ENCODE results near the gene PLXDC2. TPM values are rescaled to one million over a fixed set of nuclear protein-coding genes. Genes with fewer than 3 reads are reported as not detected.

The PLXDC2 gene
- total RNA-seq, 1 donor from 2014 or later, result 51.3 TPM

DNA sequence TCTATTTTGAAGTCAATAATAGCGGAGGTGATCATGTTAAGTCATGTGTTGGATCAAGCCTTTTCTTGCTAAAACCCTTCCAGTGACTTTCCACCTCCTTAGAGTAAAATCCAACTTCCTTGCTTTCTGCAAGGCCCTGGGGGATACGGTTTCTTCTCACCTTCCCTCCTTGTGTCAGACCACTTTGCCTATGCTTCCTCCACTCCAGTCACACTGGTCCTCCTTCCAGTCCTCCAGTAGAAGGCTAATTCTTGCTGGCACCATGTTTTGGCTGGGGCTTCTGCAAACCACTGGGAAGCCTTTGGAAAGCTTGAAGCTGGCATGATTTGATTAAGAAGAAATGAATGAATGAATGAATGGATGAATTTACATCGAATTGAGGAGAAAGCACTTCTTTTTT is 169.5 kb downstream of the PLXDC2 start:
- H3K9me3 ChIP-seq, result no peaks in the 10 kb centered on the region
- no peak for TF ChIP-seq POLR2AphosphoS5 (IDR thresholded peaks at IDR 0.05; ENCODE audit: insufficient read depth in 1 of 2, low read depth in 1 of 2)
- no peak for TF ChIP-seq CTCF (IDR thresholded peaks at IDR 0.05)
- TF ChIP-seq POLR2A (IDR thresholded peaks at IDR 0.05), result no peak
- DNase-seq (ENCODE audit: extremely low spot score in 2 of 2), result no peak
- no peak overlapping the region for H3K27ac ChIP-seq
- H3K4me3 ChIP-seq, result no peak overlapping the region
- peaks cover 8% of the 10 kb centered on the region for H3K4me1 ChIP-seq
- intact Hi-C loops (cut with DNase I), result no loop called here
- no peaks in the 10 kb centered on the region for H3K36me3 ChIP-seq
- no peaks in the 10 kb centered on the region for H3K27me3 ChIP-seq

GRCh38 chr10:19986591-19986990 is 170.4 kb downstream of the PLXDC2 start:
- intact Hi-C loops (cut with DNase I), result no loop called here

DNA sequence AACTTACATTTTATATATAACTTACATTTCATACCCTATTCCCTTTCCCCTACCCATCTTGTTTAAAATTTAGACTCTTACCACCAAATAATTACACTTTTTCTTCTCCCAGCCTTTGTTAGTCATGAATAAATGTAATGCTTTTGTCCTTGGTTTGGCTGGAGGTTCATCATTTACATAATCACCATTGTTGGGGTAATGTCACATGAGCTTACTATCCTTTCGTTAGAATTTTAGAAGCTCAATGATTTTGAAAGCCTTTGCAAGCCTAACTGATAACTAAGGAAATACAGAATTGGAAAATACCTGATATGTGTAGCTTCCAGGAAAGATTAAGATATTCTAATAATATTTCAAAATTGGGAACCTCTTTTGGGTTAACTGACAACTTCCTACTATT is 171.7 kb downstream of the PLXDC2 start:
- Histone ChIP-seq H3K4me3 (no peak overlapping the region), H3K4me1 (peaks cover 8% of the 10 kb centered on the region), H3K9me3 (no peaks in the 10 kb centered on the region), H3K36me3 (no peaks in the 10 kb centered on the region), H3K27ac (no peak overlapping the region), H3K27me3 (no peaks in the 10 kb centered on the region)
- no peak for TF ChIP-seq POLR2AphosphoS5 (IDR thresholded peaks at IDR 0.05; ENCODE audit: insufficient read depth in 1 of 2, low read depth in 1 of 2)
- TF ChIP-seq POLR2A (IDR thresholded peaks at IDR 0.05), result no peak
- TF ChIP-seq CTCF (IDR thresholded peaks at IDR 0.05), result no peak
- intact Hi-C loops (cut with DNase I), result no loop called here
- DNase-seq (ENCODE audit: extremely low spot score in 2 of 2), result no peak

More at GRCh38 chr10:19986591-19986990, 170.4 kb downstream of the PLXDC2 start:
- Histone ChIP-seq H3K9me3 (no peaks in the 10 kb centered on the region), H3K27ac (no peak overlapping the region), H3K36me3 (no peaks in the 10 kb centered on the region), H3K4me1 (peaks cover 8% of the 10 kb centered on the region), H3K4me3 (no peak overlapping the region), H3K27me3 (no peaks in the 10 kb centered on the region)
- TF ChIP-seq CTCF (IDR thresholded peaks at IDR 0.05) (no peak), POLR2AphosphoS5 (IDR thresholded peaks at IDR 0.05; ENCODE audit: insufficient read depth in 1 of 2, low read depth in 1 of 2) (no peak), POLR2A (IDR thresholded peaks at IDR 0.05) (no peak)
- no peak for DNase-seq (ENCODE audit: extremely low spot score in 2 of 2)

DNA sequence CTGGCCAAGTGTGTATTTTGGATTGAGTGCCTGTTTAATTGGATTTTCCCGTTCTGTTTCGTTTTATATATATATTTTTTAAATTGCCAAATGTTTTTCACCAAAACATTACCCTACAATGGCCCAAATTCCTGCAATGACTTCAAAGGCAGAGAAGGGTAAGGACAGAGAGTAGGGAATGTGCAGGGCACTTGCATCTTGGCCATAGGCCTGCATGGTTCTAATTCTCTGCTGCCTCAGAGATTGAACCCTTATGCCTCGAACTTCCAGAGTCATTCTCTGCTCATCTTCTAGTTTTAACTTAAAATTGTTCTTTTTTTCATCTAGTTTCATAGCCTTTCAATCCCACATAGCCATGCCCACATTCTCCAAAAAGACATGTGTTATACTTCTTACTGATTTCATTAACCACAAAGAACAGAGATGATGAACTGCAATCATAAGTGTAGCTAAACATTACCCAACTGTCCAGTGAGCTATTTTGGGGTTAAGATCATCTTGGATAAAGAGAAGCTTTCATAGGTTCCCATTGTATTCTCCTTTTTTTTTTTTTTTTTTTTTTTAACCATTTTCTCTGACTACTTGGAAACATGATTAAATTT is 177.6 kb downstream of the PLXDC2 start:
- intact Hi-C loops (cut with DNase I), result no loop called here
- Histone ChIP-seq H3K9me3 (no peaks in the 10 kb centered on the region), H3K4me1 (peaks cover 8% of the 10 kb centered on the region), H3K36me3 (no peaks in the 10 kb centered on the region), H3K27me3 (no peaks in the 10 kb centered on the region), H3K27ac (no peak overlapping the region), H3K4me3 (no peak overlapping the region)
- TF ChIP-seq POLR2AphosphoS5 (IDR thresholded peaks at IDR 0.05; ENCODE audit: insufficient read depth in 1 of 2, low read depth in 1 of 2), result no peak
- no peak for TF ChIP-seq CTCF (IDR thresholded peaks at IDR 0.05)
- TF ChIP-seq POLR2A (IDR thresholded peaks at IDR 0.05), result no peak
- no peak for DNase-seq (ENCODE audit: extremely low spot score in 2 of 2)

DNA sequence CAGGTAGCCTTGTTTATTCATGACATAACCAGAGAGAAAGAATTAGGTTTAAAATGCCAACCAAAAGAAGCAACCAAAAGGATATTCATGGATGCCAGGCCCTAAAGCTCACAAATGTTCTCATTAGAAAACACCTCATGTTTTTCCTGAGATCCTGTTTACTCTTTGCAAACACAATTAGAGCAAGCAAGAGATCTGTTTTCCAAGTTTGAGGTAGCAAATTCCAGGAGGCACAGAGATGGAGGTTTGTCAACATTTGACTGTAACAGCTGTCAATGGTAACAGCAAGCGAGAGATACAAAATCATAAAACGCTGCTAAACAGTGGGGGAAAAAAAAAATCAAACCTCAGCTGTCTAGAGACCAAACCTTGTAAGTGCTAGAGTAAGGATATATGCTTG is 182.2 kb downstream of the PLXDC2 start:
- Histone ChIP-seq H3K27ac (no peak overlapping the region), H3K4me1 (peaks cover 17% of the 10 kb centered on the region), H3K36me3 (peaks cover 0 to 7% of the 10 kb centered on the region in 2 donors), H3K27me3 (no peaks in the 10 kb centered on the region), H3K9me3 (no peaks in the 10 kb centered on the region), H3K4me3 (no peak overlapping the region)
- intact Hi-C loops (cut with DNase I), result no loop called here
- TF ChIP-seq POLR2A (IDR thresholded peaks at IDR 0.05), result no peak
- no peak for TF ChIP-seq POLR2AphosphoS5 (IDR thresholded peaks at IDR 0.05; ENCODE audit: insufficient read depth in 1 of 2, low read depth in 1 of 2)
- no peak for TF ChIP-seq CTCF (IDR thresholded peaks at IDR 0.05)
- no peak for DNase-seq (ENCODE audit: extremely low spot score in 2 of 2)

All from vagina (tissue), 2 donors.